Measurements from ENCODE around the gene ZBTB7C. TPM values are rescaled to one million over a fixed set of nuclear protein-coding genes. Genes with fewer than 3 reads are reported as not detected.

Gene ZBTB7C
- total and polyA plus RNA-seq, 2 donors (not counting 1 experiment from before 2014, with no cell fraction given): not detected

- ATAC-seq (ENCODE audit: low read depth) (no peak), DNase-seq (no peak)
- Mint-ChIP-seq H3K4me3 (no peak overlapping the region), H3K27me3 (peaks cover 7% of the 10 kb centered on the region), H3K4me1 (no peaks in the 10 kb centered on the region), H3K9me3 (ENCODE audit: insufficient read depth) (no peaks in the 10 kb centered on the region), H3K27ac (no peak overlapping the region)
- TF ChIP-seq EZH2 (IDR thresholded peaks at IDR 0.05; ENCODE audit: borderline replicate concordance, insufficient read depth, low read depth, low read length, poor library complexity, severe bottlenecking): no peak
- TF ChIP-seq CTCF (IDR thresholded peaks at IDR 0.05): no peak
- peaks cover 0 to 2% (median 0%) of the 10 kb centered on the region in 3 donors for H3K9me3 ChIP-seq (ENCODE audit: control extremely low read depth in 1 of 3, control insufficient read depth in 2 of 3, insufficient read depth in 1 of 3, low read length in 2 of 3)
- no peak overlapping the region for H3K9ac ChIP-seq (ENCODE audit: low read length)
- ChIA-PET POLR2A (no interaction called here), CTCF (no interaction called here)
- no peak overlapping the region for H3K4me2 ChIP-seq (replicated peaks; ENCODE audit: low read depth, low read length, poor library complexity, severe bottlenecking)
- H3K4me1 ChIP-seq (ENCODE audit: control insufficient read depth in 2 of 2, insufficient read depth in 2 of 2, low read length in 2 of 2): no peaks in the 10 kb centered on the region
- no peaks in the 10 kb centered on the region for H3K27me3 ChIP-seq (replicated peaks in 1 of 4; ENCODE audit: control extremely low read depth in 1 of 4, control insufficient read depth in 3 of 4, insufficient read depth in 4 of 4, low read length in 3 of 4)
- H3K4me3 ChIP-seq (ENCODE audit: control extremely low read depth in 1 of 5, extremely low read depth in 1 of 5, insufficient read depth in 1 of 5, low read depth in 2 of 5, low read length in 4 of 5): no peak overlapping the region
- WGBS (ENCODE audit: insufficient coverage): 92% methylated on average over 4 of the region's 4 CpGs
- no peaks in the 10 kb centered on the region for H4K20me1 ChIP-seq (ENCODE audit: control insufficient read depth, insufficient read depth, low read length, poor library complexity, severe bottlenecking)
- H3K79me2 ChIP-seq (ENCODE audit: control insufficient read depth, insufficient read depth, low read length): no peaks in the 10 kb centered on the region
- H3K36me3 ChIP-seq (replicated peaks in 1 of 2; ENCODE audit: control extremely low read depth in 1 of 2, control insufficient read depth in 1 of 2, extremely low read depth in 1 of 2, insufficient read depth in 2 of 2, low read length in 1 of 2): no peaks in the 10 kb centered on the region
- intact Hi-C loops (cut with micrococcal nuclease): no loop called here
- H3K27ac ChIP-seq (ENCODE audit: low read length in 2 of 2): no peak overlapping the region
- no peak overlapping the region for H2AFZ ChIP-seq (ENCODE audit: insufficient read depth, low read depth, low read length, poor library complexity, severe bottlenecking)
Measured at GRCh38 chr18:48265328-48265727, 143.9 kb downstream of the ZBTB7C start.

GRCh38 chr18:48263914-48264902, 145.0 kb downstream of the ZBTB7C start:
- Mint-ChIP-seq H3K9me3 (ENCODE audit: insufficient read depth) (no peaks in the 10 kb centered on the region), H3K27ac (no peak overlapping the region), H3K4me3 (no peak overlapping the region), H3K4me1 (no peaks in the 10 kb centered on the region), H3K27me3 (peaks cover 10% of the 10 kb centered on the region)
- Histone ChIP-seq H3K9me3 (ENCODE audit: control extremely low read depth in 1 of 3, control insufficient read depth in 2 of 3, insufficient read depth in 1 of 3, low read length in 2 of 3) (peaks cover 0 to 2% (median 0%) of the 10 kb centered on the region in 3 donors), H4K20me1 (ENCODE audit: control insufficient read depth, insufficient read depth, low read length, poor library complexity, severe bottlenecking) (no peaks in the 10 kb centered on the region), H3K9ac (ENCODE audit: low read length) (no peak overlapping the region), H3K27me3 (replicated peaks in 1 of 4; ENCODE audit: control extremely low read depth in 1 of 4, control insufficient read depth in 3 of 4, insufficient read depth in 4 of 4, low read length in 3 of 4) (no peaks in the 10 kb centered on the region), H3K79me2 (ENCODE audit: control insufficient read depth, insufficient read depth, low read length) (no peaks in the 10 kb centered on the region), H2AFZ (ENCODE audit: insufficient read depth, low read depth, low read length, poor library complexity, severe bottlenecking) (no peak overlapping the region), H3K4me2 (replicated peaks; ENCODE audit: low read depth, low read length, poor library complexity, severe bottlenecking) (no peak overlapping the region), H3K27ac (ENCODE audit: low read length in 2 of 2) (no peak overlapping the region), H3K36me3 (replicated peaks in 1 of 2; ENCODE audit: control extremely low read depth in 1 of 2, control insufficient read depth in 1 of 2, extremely low read depth in 1 of 2, insufficient read depth in 2 of 2, low read length in 1 of 2) (no peaks in the 10 kb centered on the region), H3K4me1 (ENCODE audit: control insufficient read depth in 2 of 2, insufficient read depth in 2 of 2, low read length in 2 of 2) (no peaks in the 10 kb centered on the region), H3K4me3 (ENCODE audit: control extremely low read depth in 1 of 5, extremely low read depth in 1 of 5, insufficient read depth in 1 of 5, low read depth in 2 of 5, low read length in 4 of 5) (no peak overlapping the region)
- TF ChIP-seq CTCF (IDR thresholded peaks at IDR 0.05) (no peak), EZH2 (IDR thresholded peaks at IDR 0.05; ENCODE audit: borderline replicate concordance, insufficient read depth, low read depth, low read length, poor library complexity, severe bottlenecking) (no peak)
- WGBS (ENCODE audit: insufficient coverage): 87% methylated on average over 9 of the region's 11 CpGs
- ChIA-PET CTCF (no interaction called here), POLR2A (no interaction called here)
- DNase-seq (no peak), ATAC-seq (ENCODE audit: low read depth) (no peak)
- intact Hi-C loops (cut with micrococcal nuclease): no loop called here

Measured in B cell (primary cell).